Measurements from ENCODE around the gene KRTAP5-2. TPM values are rescaled to one million over a fixed set of nuclear protein-coding genes. Genes with fewer than 3 reads are reported as not detected.

KRTAP5-2 gene
- total and polyA plus RNA-seq, 9 of the 15 experiments (the other 6 are each of a cell fraction or from before 2014, with no cell fraction given) = not detected

- no peak overlapping the region for H3K4me2 ChIP-seq (ENCODE audit: insufficient read depth, low read length)
- no TSS peak for BruUV-seq (replicated peaks)
- intact Hi-C loops (cut with micrococcal nuclease) = no loop called here
- H4K20me1 ChIP-seq (replicated peaks; ENCODE audit: control insufficient read depth, insufficient read depth, low read length) = peaks cover 25% of the 10 kb centered on the region
- peaks cover 0 to 53% of the 10 kb centered on the region in 2 experiments; a peak in 3 of 5 replicates for H3K4me1 ChIP-seq (replicated peaks in 1 of 2; ENCODE audit: control insufficient read depth in 2 of 2, insufficient read depth in 2 of 2, low read length in 2 of 2)
- H2AFZ ChIP-seq (ENCODE audit: low read depth, low read length) = no peak overlapping the region
- ChIA-PET POLR2A (interaction anchor here (0.7 kb wide), 1 partner anchor 24 kb away, joined by 3 read pairs; the partner anchor contains the start of gene KRTAP5-1), CTCF (ENCODE audit: low intra/inter-chr PET ratio) (interaction anchor here (1.6 kb wide), 1 partner anchor 14 kb away, joined by 5 read pairs; no protein-coding TSS in a partner anchor)
- no peaks in the 10 kb centered on the region for H3K9me3 ChIP-seq (replicated peaks; ENCODE audit: control insufficient read depth, insufficient read depth, low read depth, low read length)
- H3K27ac ChIP-seq (ENCODE audit: extremely low read depth, low read depth, low read length) = no peak overlapping the region
- 14% methylated on average over 8 of the region's 8 CpGs for WGBS (ENCODE audit: insufficient coverage, low coverage, missing lambda C conversion rate)
- H3K36me3 ChIP-seq (ENCODE audit: control insufficient read depth, insufficient read depth, low read length) = no peaks in the 10 kb centered on the region
- H3K9me1 ChIP-seq (ENCODE audit: control insufficient read depth, insufficient read depth, low read length) = no peaks in the 10 kb centered on the region
- in situ Hi-C loops (cut with MboI) = no loop called here
- no peak overlapping the region for H3K9ac ChIP-seq (ENCODE audit: insufficient read depth in 1 of 2, low read depth in 2 of 2, low read length in 2 of 2)
- peaks cover 0 to 46% of the 10 kb centered on the region in 2 experiments; a peak in 2 of 5 replicates for H3K27me3 ChIP-seq (ENCODE audit: control insufficient read depth in 2 of 2, insufficient read depth in 2 of 2, low read length in 2 of 2)
- ATAC-seq (0 out of 3 replicates have a peak, but pooled peaks have one; percentile 8), DNase-seq (ENCODE audit: extremely low read depth in 1 of 4, low spot score in 3 of 4) (no peak), FAIRE-seq (no peak)
- no peak overlapping the region for H3K4me3 ChIP-seq
- no peaks in the 10 kb centered on the region for H3K79me2 ChIP-seq (ENCODE audit: control insufficient read depth, insufficient read depth, low read length)
- TF ChIP-seq RAD21 (CRISPR knock-in tag; conservative IDR thresholded peaks at IDR 0.05 in 1 of 2, IDR thresholded peaks at IDR 0.05 in 1 of 2) = peak in 1 of 2 experiments; percentile 15; a peak in 2 of 4 replicates
- TF ChIP-seq ZNF445 (CRISPR knock-in tag; IDR thresholded peaks at IDR 0.05; ENCODE audit: low read depth) = no peak
- TF ChIP-seq CTCF (IDR thresholded peaks at IDR 0.05 in 2 of 3, conservative IDR thresholded peaks at IDR 0.05 in 1 of 3; ENCODE audit: insufficient read depth in 2 of 3, low read depth in 1 of 3, low read length in 3 of 3) = peak in 2 of 3 experiments; percentile 9 to 20; a peak in 2 of 6 replicates
- TF ChIP-seq OTX1 (CRISPR knock-in tag; IDR thresholded peaks at IDR 0.05) = no peak
- no peak for TF ChIP-seq ZNF24 (IDR thresholded peaks at IDR 0.05)
- TF ChIP-seq, protein P1, sequence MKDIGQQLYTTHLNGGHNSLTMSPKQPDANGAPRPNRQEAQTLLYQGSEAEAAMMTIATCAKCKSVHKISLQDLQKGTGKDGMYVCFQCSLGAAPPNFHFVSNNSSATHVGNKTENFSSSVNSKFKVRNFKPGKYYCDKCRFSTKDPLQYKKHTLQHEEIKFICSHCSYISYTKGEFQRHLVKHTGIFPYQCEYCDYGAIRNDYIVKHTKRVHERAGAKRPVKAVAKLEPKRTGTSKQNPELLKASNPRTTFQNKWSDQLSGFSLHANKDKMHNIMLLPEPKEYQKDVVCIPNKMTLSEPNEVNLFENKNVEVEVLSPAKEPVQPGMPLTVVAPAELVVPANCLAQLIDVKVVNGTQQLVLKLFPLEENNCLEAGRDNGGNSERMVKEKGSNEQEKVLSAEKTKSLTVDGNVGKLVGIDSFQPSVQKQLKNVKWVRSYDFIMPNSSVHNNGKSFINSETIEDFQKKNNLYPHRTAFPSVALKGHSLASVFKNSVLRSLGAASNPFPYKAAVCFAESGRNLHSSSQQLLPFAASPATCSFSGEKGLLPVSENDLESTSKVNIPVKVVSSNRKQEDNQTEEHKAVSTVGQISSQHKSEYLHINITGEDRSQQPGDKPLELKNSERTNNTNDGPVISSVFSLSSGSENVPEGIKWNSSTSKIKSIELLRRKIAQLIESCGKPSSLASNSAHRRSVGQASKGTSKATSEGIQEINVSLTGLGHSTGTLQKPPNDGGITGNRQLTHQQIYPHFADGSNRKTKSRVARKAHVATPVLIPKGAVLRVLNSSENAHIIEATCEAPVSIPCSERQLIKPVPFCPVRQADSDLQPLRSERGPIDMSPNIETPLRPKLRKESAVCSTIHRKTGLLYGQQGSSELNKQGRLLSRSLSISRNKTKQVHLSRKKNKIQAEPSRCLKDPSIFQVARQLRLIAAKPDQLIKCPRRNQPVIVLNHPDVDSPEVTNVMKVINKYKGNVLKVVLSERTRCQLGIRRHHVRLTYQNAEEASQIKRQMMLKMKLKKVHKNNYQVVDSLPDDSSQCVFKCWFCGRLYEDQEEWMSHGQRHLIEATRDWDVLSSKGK (CRISPR knock-in tag; IDR thresholded peaks at IDR 0.05) = no peak
These were observed 37.3 kb downstream of the KRTAP5-2 start for GRCh38 chr11:1560649-1561251.

Data from K562 (cell line).